AG04449 (cell line): ENCODE results near the gene HLF.
"Not testable (repeated sequence)": the region's sequence is repeated elsewhere in the genome, so short reads cannot be mapped to it uniquely, and the experiment has no call there.

Experiments
- CTCF ChIA-PET: fragments of 350-600 bp; formaldehyde crosslinking; extraction: SDS; loops from one replicate; lab custom pipeline; 2021; ENCODE audit warnings: antibody characterized with exemption; lab: Yijun Ruan, JAX
- POLR2A ChIA-PET: fragments of 400-600, 350-600 bp; formaldehyde crosslinking; extraction: SDS; loops from one replicate; lab custom pipeline; 2020; ENCODE audit warnings: antibody characterized with exemption, inconsistent platforms; lab: Yijun Ruan, JAX
- DNase-seq: peaks from one replicate; pipeline ENCODE4 v3.0.0-alpha.2; 2010; ENCODE audit warnings: low read depth, low spot score
- H3K4me3 ChIP-seq: 2 replicates; pipeline ENCODE4 v1.5.1; 2011; ENCODE audit warnings: low read depth, mild to moderate bottlenecking, control low read depth, low read length
- TF ChIP-seq, protein P1 (sequence below): IDR thresholded peaks from one replicate; pipeline ENCODE4 v1.5.1; 2011; ENCODE audit warnings: mild to moderate bottlenecking, moderate library complexity, low read length, control low read depth, inconsistent platforms; ENCODE audit not compliant: insufficient read depth; ENCODE audit errors: missing control alignments

Gene HLF

DNA sequence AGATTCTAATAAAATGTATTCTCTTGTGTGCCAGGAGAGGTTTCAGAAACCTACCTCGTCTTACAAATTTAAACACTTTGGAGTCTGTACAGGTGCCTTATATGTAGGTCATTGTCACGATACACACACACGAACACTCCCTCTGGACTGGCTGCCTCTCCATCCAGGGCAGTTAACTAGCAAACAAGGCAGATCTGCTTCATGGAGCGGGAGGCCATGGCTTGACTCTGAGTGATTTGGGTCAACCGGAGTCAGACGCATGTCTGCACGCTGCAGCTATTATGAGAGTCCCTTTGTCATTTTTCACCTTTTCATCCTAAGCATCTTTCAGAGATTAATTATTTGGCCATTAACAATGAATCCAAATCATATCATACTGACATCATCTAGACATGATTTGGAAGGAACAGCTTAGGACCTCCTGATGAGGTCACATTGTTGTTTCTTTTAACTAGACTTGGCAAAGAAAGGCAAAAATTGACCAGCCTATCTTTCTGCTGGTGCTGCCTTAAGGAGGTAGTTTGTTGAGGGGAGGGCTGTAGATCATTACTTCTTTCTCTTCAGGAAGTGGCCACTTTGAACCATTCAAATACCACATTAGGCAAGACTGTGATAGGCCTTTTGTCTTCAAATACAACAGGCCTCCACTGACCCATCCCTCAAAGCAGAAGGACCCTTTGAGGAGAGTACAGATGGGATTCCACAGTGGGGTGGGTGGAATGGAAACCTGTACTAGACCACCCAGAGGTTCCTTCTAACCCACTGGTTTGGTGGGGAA is 58.9 kb downstream of the HLF start:
- DNase-seq = no peak
- H3K4me3 ChIP-seq = no peak overlapping the region
- CTCF ChIA-PET = no interaction called here
- TF ChIP-seq, protein P1, sequence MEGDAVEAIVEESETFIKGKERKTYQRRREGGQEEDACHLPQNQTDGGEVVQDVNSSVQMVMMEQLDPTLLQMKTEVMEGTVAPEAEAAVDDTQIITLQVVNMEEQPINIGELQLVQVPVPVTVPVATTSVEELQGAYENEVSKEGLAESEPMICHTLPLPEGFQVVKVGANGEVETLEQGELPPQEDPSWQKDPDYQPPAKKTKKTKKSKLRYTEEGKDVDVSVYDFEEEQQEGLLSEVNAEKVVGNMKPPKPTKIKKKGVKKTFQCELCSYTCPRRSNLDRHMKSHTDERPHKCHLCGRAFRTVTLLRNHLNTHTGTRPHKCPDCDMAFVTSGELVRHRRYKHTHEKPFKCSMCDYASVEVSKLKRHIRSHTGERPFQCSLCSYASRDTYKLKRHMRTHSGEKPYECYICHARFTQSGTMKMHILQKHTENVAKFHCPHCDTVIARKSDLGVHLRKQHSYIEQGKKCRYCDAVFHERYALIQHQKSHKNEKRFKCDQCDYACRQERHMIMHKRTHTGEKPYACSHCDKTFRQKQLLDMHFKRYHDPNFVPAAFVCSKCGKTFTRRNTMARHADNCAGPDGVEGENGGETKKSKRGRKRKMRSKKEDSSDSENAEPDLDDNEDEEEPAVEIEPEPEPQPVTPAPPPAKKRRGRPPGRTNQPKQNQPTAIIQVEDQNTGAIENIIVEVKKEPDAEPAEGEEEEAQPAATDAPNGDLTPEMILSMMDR = no peak
- POLR2A ChIA-PET = no interaction called here

DNA sequence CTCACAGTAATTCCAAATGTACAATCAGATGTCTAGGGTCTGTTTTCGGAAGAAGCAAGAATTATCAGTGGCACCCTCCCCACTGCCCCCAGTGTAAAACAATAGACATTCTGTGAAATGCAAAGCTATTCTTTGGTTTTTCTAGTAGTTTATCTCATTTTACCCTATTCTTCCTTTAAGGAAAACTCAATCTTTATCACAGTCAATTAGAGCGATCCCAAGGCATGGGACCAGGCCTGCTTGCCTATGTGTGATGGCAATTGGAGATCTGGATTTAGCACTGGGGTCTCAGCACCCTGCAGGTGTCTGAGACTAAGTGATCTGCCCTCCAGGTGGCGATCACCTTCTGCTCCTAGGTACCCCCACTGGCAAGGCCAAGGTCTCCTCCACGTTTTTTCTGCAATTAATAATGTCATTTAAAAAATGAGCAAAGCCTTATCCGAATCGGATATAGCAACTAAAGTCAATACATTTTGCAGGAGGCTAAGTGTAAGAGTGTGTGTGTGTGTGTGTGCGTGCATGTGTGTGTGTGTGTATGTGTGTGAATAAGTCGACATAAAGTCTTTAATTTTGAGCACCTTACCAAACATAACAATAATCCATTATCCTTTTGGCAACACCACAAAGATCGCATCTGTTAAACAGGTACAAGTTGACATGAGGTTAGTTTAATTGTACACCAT is 59.7 kb downstream of the HLF start:
- TF ChIP-seq, protein P1 = no peak
- no peak for DNase-seq
- POLR2A ChIA-PET = no interaction called here
- H3K4me3 ChIP-seq = no peak overlapping the region
- CTCF ChIA-PET = no interaction called here

DNA sequence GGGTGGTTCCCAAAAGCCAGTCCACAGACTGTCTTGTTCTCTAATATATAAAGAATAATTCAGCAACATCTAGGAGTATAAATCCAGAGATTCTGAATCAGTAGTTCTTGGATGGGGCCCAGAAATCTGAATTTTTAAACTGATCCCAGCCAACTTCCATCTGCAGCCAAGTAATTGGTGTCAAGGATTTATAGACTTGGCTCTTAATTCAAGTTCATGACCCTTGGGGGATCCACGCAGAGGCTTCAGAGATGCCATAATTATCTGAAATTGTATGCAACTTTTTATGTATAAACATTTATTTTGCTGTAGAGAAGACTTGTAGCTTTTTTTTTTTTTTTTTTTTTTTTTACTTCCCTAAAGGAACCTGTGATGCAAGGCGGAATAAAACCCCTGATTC is 60.6 kb downstream of the HLF start:
- H3K4me3 ChIP-seq = no peak overlapping the region
- TF ChIP-seq, protein P1 = no peak
- ChIA-PET CTCF (interaction anchor here (1.2 to 2.2 kb wide), 2 partner anchors 22 to 29 kb away, joined by 3 to 6 read pairs; no protein-coding TSS in a partner anchor), POLR2A (no interaction called here)
- no peak for DNase-seq

DNA sequence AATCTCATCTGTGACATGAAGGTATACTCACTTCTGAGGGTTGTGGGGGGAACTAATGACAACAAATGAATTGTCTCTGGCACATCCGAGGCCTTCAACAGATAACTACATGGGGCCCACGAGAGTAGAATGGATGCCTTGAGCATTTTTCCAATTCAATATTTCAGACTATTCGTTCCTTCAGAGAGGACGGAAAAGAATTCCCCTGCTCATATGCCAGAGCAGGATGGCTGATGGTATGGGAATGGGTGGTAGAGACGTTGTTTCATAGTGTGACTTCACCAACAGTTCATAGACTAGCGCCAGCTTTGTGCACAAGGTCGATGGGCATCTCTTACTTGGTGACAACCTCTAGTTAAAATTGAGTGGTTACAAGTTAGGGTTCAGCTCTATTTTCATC is 61.3 kb downstream of the HLF start:
- no peak overlapping the region for H3K4me3 ChIP-seq
- CTCF ChIA-PET = interaction anchor here (1.2 to 2.2 kb wide), 2 partner anchors 22 to 29 kb away, joined by 3 to 6 read pairs; no protein-coding TSS in a partner anchor
- no peak for DNase-seq
- TF ChIP-seq, protein P1 = no peak
- POLR2A ChIA-PET = no interaction called here

DNA sequence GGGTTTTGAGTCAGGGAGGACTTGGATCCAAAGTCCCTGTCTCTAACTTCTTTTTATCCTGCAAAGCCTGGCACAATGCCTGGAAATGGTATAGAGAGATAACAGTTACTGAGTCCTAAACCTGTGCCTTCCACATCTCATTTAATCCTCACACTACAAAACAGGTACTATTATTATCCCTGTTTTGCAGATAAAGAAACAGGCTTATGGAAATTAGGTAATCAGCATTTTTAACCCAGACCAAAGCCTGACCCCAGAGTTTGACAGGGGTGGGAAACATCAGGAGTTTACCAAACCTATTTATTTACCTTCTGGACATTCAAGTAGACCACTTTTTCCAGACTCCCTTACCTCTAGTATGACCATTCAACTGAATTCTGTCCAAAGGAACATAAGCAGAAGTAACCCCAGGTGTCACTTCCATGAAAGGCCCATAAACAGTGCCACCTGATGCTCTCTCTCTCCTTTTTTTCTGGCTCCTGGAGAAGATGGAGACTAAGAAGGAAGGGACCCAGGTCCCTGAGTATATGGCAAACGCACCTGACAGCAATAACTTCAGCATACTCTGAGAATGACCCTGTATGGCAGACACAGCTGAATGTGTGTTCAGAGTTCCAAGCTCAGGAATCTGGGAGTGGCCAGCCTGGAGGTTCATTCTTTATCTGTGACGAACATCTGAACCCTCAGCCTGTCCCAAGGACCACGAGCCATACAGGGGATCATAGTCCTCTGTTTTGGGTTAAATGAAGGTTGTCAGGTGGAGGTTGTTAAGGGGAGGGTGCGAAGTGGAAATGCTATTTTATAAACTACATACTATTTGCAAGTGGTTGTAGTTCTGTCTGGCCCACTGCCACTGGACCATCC is 62.7 kb downstream of the HLF start:
- TF ChIP-seq, protein P1 = no peak
- ChIA-PET CTCF (interaction anchor here (0.9 to 2.2 kb wide), 2 partner anchors 20 to 25 kb away, joined by 4 to 6 read pairs; no protein-coding TSS in a partner anchor), POLR2A (no interaction called here)

DNA sequence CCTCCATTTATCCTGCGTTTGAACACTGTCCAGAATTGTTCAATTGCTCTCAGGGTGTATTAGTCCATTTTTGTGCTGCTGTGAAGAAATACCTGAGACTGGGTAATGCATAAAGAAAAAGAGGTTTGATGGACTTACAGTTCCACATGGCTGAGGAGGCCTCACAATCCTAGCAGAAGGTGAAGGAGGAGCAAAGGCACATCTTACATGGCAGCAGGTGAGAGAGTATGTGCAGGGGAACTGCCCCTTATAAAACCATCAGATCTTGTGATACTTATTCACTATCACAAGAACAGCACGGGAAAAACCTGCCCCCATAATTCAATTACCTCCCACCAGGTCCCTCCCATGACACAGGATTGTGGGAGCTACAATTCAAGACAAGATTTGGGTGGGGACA is 63.8 kb downstream of the HLF start:
- H3K4me3 ChIP-seq, DNase-seq, POLR2A ChIA-PET: not testable (repeated sequence)
- CTCF ChIA-PET = interaction anchor here (0.9 kb wide), 1 partner anchor 24 kb away, joined by 4 read pairs; no protein-coding TSS in a partner anchor

More for the DNA sequence above, 62.7 kb downstream of the HLF start:
- H3K4me3 ChIP-seq = no peak overlapping the region
- no peak for DNase-seq
